H1 (cell line): ENCODE data around the gene ARHGAP10. TPM values are rescaled to one million over a fixed set of nuclear protein-coding genes. Genes with fewer than 3 reads are reported as not detected.

Experiments
- CTCF ChIA-PET: fragments of 300-600 bp; sonication (Branson Sonifier 250); formaldehyde crosslinking; loops from one replicate; lab custom pipeline; 2021; ENCODE audit not compliant: partially characterized antibody; lab: Charles Lee
- POLR2A ChIA-PET: fragments of 300-600 bp; sonication (Branson Sonifier 250); formaldehyde crosslinking; loops from one replicate; lab custom pipeline; 2021; ENCODE audit warnings: inconsistent platforms; ENCODE audit not compliant: partially characterized antibody; lab: Charles Lee
- DNase-seq, 2 experiments: peaks; one replicate each; pipeline versions ENCODE4 v3.0.0 to v3.0.0-alpha.2; 2010 to 2022; ENCODE audit warnings: low spot score in 2 of 2, low read depth in 1 of 2, mixed read lengths in 1 of 2
- FAIRE-seq: peaks from 2 replicates; lab custom pipeline; 2011; peaks lifted over from hg19 to GRCh38; lab: Jason Lieb, UNC
- H2AFZ ChIP-seq: 2 replicates; pipeline ENCODE4 v1.8.1; 2012; ENCODE audit warnings: low read length, inconsistent platforms
- H2AK5ac ChIP-seq: 2 replicates; pipeline ENCODE4 v1.6.1; 2013; ENCODE audit warnings: low read depth, low read length
- H2BK120ac ChIP-seq: replicated peaks from 2 replicates; pipeline ENCODE3; 2013; ENCODE audit warnings: low read depth, low read length, inconsistent platforms
- H2BK12ac ChIP-seq: 2 replicates; pipeline ENCODE4 v1.6.1; 2013; ENCODE audit warnings: low read depth, low read length
- H2BK15ac ChIP-seq: 2 replicates; pipeline ENCODE4 v1.6.1; 2013; ENCODE audit warnings: low read length
- H2BK20ac ChIP-seq: 2 replicates; pipeline ENCODE4 v1.6.1; 2013; ENCODE audit warnings: low read length
- H2BK5ac ChIP-seq: 2 replicates; pipeline ENCODE4 v1.6.1; 2013; ENCODE audit warnings: low read depth, low read length
- H3K14ac ChIP-seq: 2 replicates; pipeline ENCODE4 v1.6.1; 2013; ENCODE audit warnings: inconsistent platforms; ENCODE audit not compliant: insufficient read length
- H3K18ac ChIP-seq: 2 replicates; pipeline ENCODE4 v1.6.1; 2013; ENCODE audit warnings: low read length; ENCODE audit errors: extremely low read depth
- H3K23ac ChIP-seq: 2 replicates; pipeline ENCODE4 v1.6.1; 2013; ENCODE audit warnings: inconsistent platforms; ENCODE audit not compliant: insufficient read length
- H3K23me2 ChIP-seq: 2 replicates; pipeline ENCODE4 v1.6.1; 2013; ENCODE audit warnings: low read depth, low read length
- H3K27ac ChIP-seq: 2 replicates; pipeline ENCODE4 v1.6.1; 2011; ENCODE audit warnings: low read depth, low read length, inconsistent platforms
- H3K27me3 ChIP-seq, 4 experiments: replicated peaks in 1 of 4; 1 replicate in 1 of 4; 2 replicates in 3 of 4; pipeline versions ENCODE4 v1.6.1 to v1.8.1; 2011 to 2013; ENCODE audit warnings: low read length in 3 of 4, mild to moderate bottlenecking in 3 of 4, inconsistent platforms in 2 of 4, mixed read lengths in 2 of 4, moderate library complexity in 1 of 4; ENCODE audit not compliant: control insufficient read depth in 3 of 4, insufficient read depth in 3 of 4; ENCODE audit errors: extremely low read depth in 1 of 4
- H3K36me3 ChIP-seq, 4 experiments: 2 replicates each; pipeline versions ENCODE4 v1.6.1 to v1.8.1; 2011 to 2013; ENCODE audit warnings: mild to moderate bottlenecking in 4 of 4, low read length in 3 of 4, moderate library complexity in 2 of 4, control low read depth in 1 of 4, inconsistent platforms in 1 of 4; ENCODE audit not compliant: insufficient read depth in 4 of 4, control insufficient read depth in 2 of 4
- H3K4ac ChIP-seq: replicated peaks from 2 replicates; pipeline ENCODE3; 2013; ENCODE audit warnings: low read length, low read depth, mixed read lengths, inconsistent platforms; ENCODE audit not compliant: insufficient read length
- H3K4me1 ChIP-seq, 4 experiments: replicated peaks in 1 of 4; 1 replicate in 1 of 4; 2 replicates in 3 of 4; pipeline versions ENCODE4 v1.6.1 to v1.8.1; 2011 to 2013; ENCODE audit warnings: low read length in 3 of 4, inconsistent platforms in 2 of 4, mixed read lengths in 1 of 4; ENCODE audit not compliant: insufficient read depth in 4 of 4, control insufficient read depth in 3 of 4
- H3K4me2 ChIP-seq, 2 experiments: 2 replicates each; pipeline versions ENCODE4 v1.6.1 to v1.8.1; 2011 to 2013; ENCODE audit warnings: low read depth in 2 of 2, low read length in 2 of 2, control low read depth in 1 of 2, inconsistent platforms in 1 of 2, mild to moderate bottlenecking in 1 of 2; ENCODE audit not compliant: insufficient read depth in 1 of 2
- H3K4me3 ChIP-seq, 4 experiments: fragments of 200-600, 300-600 bp in 1 of 4; sonication (generic), shearing (Covaris generic), sonication (Bioruptor Twin) in 1 of 4; 2 replicates each; pipeline versions ENCODE4 v1.5.1 to v1.8.1; 2011 to 2016; ENCODE audit warnings: low read length in 4 of 4, low read depth in 3 of 4, control low read depth in 2 of 4, inconsistent platforms in 2 of 4, mild to moderate bottlenecking in 2 of 4, mixed read lengths in 1 of 4, moderate library complexity in 1 of 4; ENCODE audit not compliant: insufficient read depth in 2 of 4; ENCODE audit errors: extremely low read depth in 1 of 4
- H3K56ac ChIP-seq: replicated peaks from 2 replicates; pipeline ENCODE3; 2013; ENCODE audit warnings: low read depth, mild to moderate bottlenecking, mixed read lengths, low read length, inconsistent platforms; ENCODE audit not compliant: insufficient read length
- H3K79me1 ChIP-seq: 2 replicates; pipeline ENCODE4 v1.6.1; 2013; ENCODE audit warnings: low read depth, low read length, control low read depth
- H3K79me2 ChIP-seq, 2 experiments: 2 replicates each; pipeline versions ENCODE4 v1.6.1 to v1.8.1; 2012 to 2013; ENCODE audit warnings: low read length in 2 of 2, mild to moderate bottlenecking in 2 of 2, inconsistent platforms in 1 of 2; ENCODE audit not compliant: insufficient read depth in 2 of 2, control insufficient read depth in 1 of 2
- H3K9ac ChIP-seq, 4 experiments: replicated peaks in 1 of 4; 1 replicate in 1 of 4; 2 replicates in 3 of 4; pipeline versions ENCODE4 v1.6.1 to v1.8.1; 2011 to 2013; ENCODE audit warnings: low read depth in 3 of 4, low read length in 3 of 4, control low read depth in 2 of 4, mild to moderate bottlenecking in 2 of 4, moderate library complexity in 2 of 4, inconsistent platforms in 1 of 4; ENCODE audit errors: extremely low read depth in 1 of 4
- H3K9me3 ChIP-seq, 2 experiments: 2 replicates each; pipeline versions ENCODE4 v1.6.1 to v1.8.1; 2012 to 2013; ENCODE audit warnings: mild to moderate bottlenecking in 2 of 2, moderate library complexity in 2 of 2, control low read depth in 1 of 2, inconsistent platforms in 1 of 2, low read depth in 1 of 2, low read length in 1 of 2, mixed read lengths in 1 of 2; ENCODE audit not compliant: insufficient read depth in 2 of 2
- H4K20me1 ChIP-seq, 2 experiments: replicated peaks in 1 of 2; 2 replicates each; pipeline versions ENCODE3 to v1.8.1; 2011 to 2013; ENCODE audit warnings: inconsistent platforms in 2 of 2, low read length in 2 of 2, mild to moderate bottlenecking in 1 of 2; ENCODE audit not compliant: insufficient read depth in 2 of 2, control insufficient read depth in 1 of 2
- H4K5ac ChIP-seq: 2 replicates; pipeline ENCODE4 v1.6.1; 2013; ENCODE audit warnings: low read length, low read depth, mixed read lengths, inconsistent platforms; ENCODE audit not compliant: insufficient read length
- H4K8ac ChIP-seq: 2 replicates; pipeline ENCODE4 v1.8.0; 2013; ENCODE audit warnings: mild to moderate bottlenecking, moderate library complexity, low read length, inconsistent platforms; ENCODE audit not compliant: insufficient read depth; ENCODE audit errors: extremely low read depth
- H4K91ac ChIP-seq: replicated peaks from 2 replicates; pipeline ENCODE3; 2013; ENCODE audit warnings: low read length, mixed read lengths, inconsistent platforms; ENCODE audit not compliant: insufficient read length
- ASH2L ChIP-seq: fragments of 200-600, 300-600 bp; sonication (generic); IDR thresholded peaks from one replicate; pipeline ENCODE4 v1.7.1; 2017; ENCODE audit warnings: low read length
- CHD2 ChIP-seq: IDR thresholded peaks from 2 replicates; pipeline ENCODE4 v1.6.1; 2012; ENCODE audit warnings: low read length, improper control_type of control experiment
- GTF2F1 ChIP-seq: IDR thresholded peaks from 2 replicates; pipeline ENCODE4 v1.6.1; 2012; ENCODE audit warnings: low read depth, low read length, improper control_type of control experiment, borderline replicate concordance
- HDAC2 ChIP-seq, 2 experiments: fragments of 300-600 bp in 1 of 2; sonication (generic) in 1 of 2; IDR thresholded peaks; 2 replicates each; pipeline ENCODE4 v1.6.1; 2011 to 2012; ENCODE audit warnings: low read depth in 2 of 2, low read length in 2 of 2, mild to moderate bottlenecking in 2 of 2, moderate library complexity in 2 of 2, borderline replicate concordance in 1 of 2, inconsistent platforms in 1 of 2
- KDM4A ChIP-seq: IDR thresholded peaks from one replicate; pipeline ENCODE4 v1.7.1; 2012; ENCODE audit warnings: low read depth, mild to moderate bottlenecking, moderate library complexity, low read length, inconsistent platforms; ENCODE audit not compliant: severe bottlenecking
- NANOG ChIP-seq: IDR thresholded peaks from 2 replicates; pipeline ENCODE4 v1.6.1; 2011; ENCODE audit warnings: low read length, low read depth, mild to moderate bottlenecking, inconsistent platforms; ENCODE audit not compliant: insufficient read depth, poor library complexity, severe bottlenecking
- SP1 ChIP-seq: IDR thresholded peaks from 2 replicates; pipeline ENCODE4 v1.6.1; 2011; ENCODE audit warnings: low read depth, low read length
- SRF ChIP-seq: IDR thresholded peaks from 2 replicates; pipeline ENCODE4 v1.6.1; 2011; ENCODE audit warnings: mild to moderate bottlenecking, low read depth, low read length, moderate library complexity
- SUZ12 ChIP-seq: fragments of 200-600 bp; sonication (generic); IDR thresholded peaks from 2 replicates; pipeline ENCODE4 v1.6.1; 2012; ENCODE audit warnings: mild to moderate bottlenecking, inconsistent platforms, low read length, moderate library complexity, mixed read lengths
- WGBS, 2 experiments: shearing (Covaris generic) in 1 of 2; methylation state at CpG; one replicate each; pipeline versions ENCODE4 v1.1.6 to v1.1.7; 2013 to 2015; ENCODE audit warnings: low lambda C conversion rate in 2 of 2, mixed read lengths in 2 of 2, inconsistent platforms in 1 of 2, low coverage in 1 of 2, missing lambda C conversion rate in 1 of 2; ENCODE audit not compliant: insufficient replicate concordance in 2 of 2, insufficient coverage in 1 of 2, insufficient read length in 1 of 2; ENCODE audit errors: extremely low coverage in 1 of 2, missing lambda C conversion rate in 1 of 2; 5-methylcytosine and 5-hydroxymethylcytosine counted together
- polyA plus RNA-seq, 7 experiments: library from polyadenylated mRNA; depleted of rRNA in 3 of 7; stranded (reverse) in 5 of 7; unstranded in 2 of 7; fragments of >200 nt in 5 of 7; fragments of 200-250 nt in 2 of 7; gene quantifications; 1 replicate in 5 of 7; 2 replicates in 1 of 7; 4 replicates in 1 of 7; pipeline versions ENCODE4 v1.2.1 to v1.2.3, GENCODE V29; 2011 to 2013; ENCODE audit warnings: missing spikeins in 2 of 7, mixed read lengths in 2 of 7
- total RNA-seq: library from RNA; stranded (reverse); fragmentation: NEBNext Ultra II Directional; extraction: Animal tissue kit (Norgen Biotek cat#: 25700); gene quantifications from 2 replicates; pipeline ENCODE4 v1.2.1, GENCODE V29; 2021

ARHGAP10 gene
- total and polyA plus RNA-seq, 2 of the 8 experiments (the other 6 are each of a cell fraction or from before 2014, with no cell fraction given) = 3.7 to 6.1 TPM

GRCh38 chr4:148025981-148026380 is 294.1 kb downstream of the ARHGAP10 start:
- H3K27me3 ChIP-seq = no peaks in the 10 kb centered on the region
- POLR2A ChIA-PET = no interaction called here

More at GRCh38 chr4:148025981-148026380, 294.1 kb downstream of the ARHGAP10 start:
- no peak overlapping the region for H2BK120ac ChIP-seq
- whole genome bisulfite sequencing, 2 experiments = 87% methylated on average over 4 of the region's 4 CpGs; no CpG with 5 or more reads in 1 of the 2 experiments
- H2BK5ac ChIP-seq = no peak overlapping the region
- CTCF ChIA-PET = no interaction called here
- H3K9me3 ChIP-seq = no peaks in the 10 kb centered on the region
- H3K79me2 ChIP-seq = no peaks in the 10 kb centered on the region
- no peak overlapping the region for H2AK5ac ChIP-seq
- no peak overlapping the region for H2BK20ac ChIP-seq
- no peak overlapping the region for H3K23ac ChIP-seq
- H3K23me2 ChIP-seq = no peaks in the 10 kb centered on the region
- no peak overlapping the region for H3K9ac ChIP-seq
- H3K56ac ChIP-seq = no peak overlapping the region
- H3K4me3 ChIP-seq = no peak overlapping the region
- H4K91ac ChIP-seq = no peak overlapping the region
- no peak overlapping the region for H3K18ac ChIP-seq
- no peak overlapping the region for H3K27ac ChIP-seq
- H4K5ac ChIP-seq = no peak overlapping the region
- no peak overlapping the region for H2AFZ ChIP-seq
- no peak overlapping the region for H3K4me2 ChIP-seq
- peaks cover 0 to 3% (median 2%) of the 10 kb centered on the region in 4 experiments; a peak in 2 of 7 replicates for H3K4me1 ChIP-seq
- FAIRE-seq (peak; percentile 48), DNase-seq (no peak)
- H2BK12ac ChIP-seq = no peak overlapping the region
- H3K4ac ChIP-seq = no peak overlapping the region
- no peaks in the 10 kb centered on the region for H4K20me1 ChIP-seq
- H2BK15ac ChIP-seq = no peak overlapping the region
- H3K79me1 ChIP-seq = no peaks in the 10 kb centered on the region
- H3K14ac ChIP-seq = no peak overlapping the region
- TF ChIP-seq CHD2 (no peak), ASH2L (no peak), NANOG (no peak), SUZ12 (no peak), GTF2F1 (no peak), SRF (no peak), KDM4A (no peak), SP1 (no peak), HDAC2 (IDR thresholded peaks at IDR 0.05; ENCODE audit: borderline replicate concordance in 1 of 2, low read depth in 2 of 2, low read length in 2 of 2) (no peak)
- no peaks in the 10 kb centered on the region for H3K36me3 ChIP-seq
- no peak overlapping the region for H4K8ac ChIP-seq
